Brain microvascular endothelial cell (primary cell): ENCODE results near the gene AFF3.

ENCODE experiments used
- DNase-seq: peaks from one replicate; pipeline ENCODE4 v3.0.0-alpha.2; 2020
- H3K27ac ChIP-seq: fragments of 250-450 bp; sonication (Bioruptor Pico); 2 replicates; pipeline ENCODE4 v1.5.1; 2020; ENCODE audit warnings: mild to moderate bottlenecking, moderate library complexity
- H3K27me3 ChIP-seq: fragments of 250-450 bp; sonication (Bioruptor Pico); replicated peaks from 2 replicates; pipeline ENCODE4 v1.5.1; 2020; ENCODE audit warnings: mild to moderate bottlenecking
- H3K36me3 ChIP-seq: fragments of 250-450 bp; sonication (Bioruptor Pico); replicated peaks from 2 replicates; pipeline ENCODE4 v1.5.1; 2020; ENCODE audit warnings: mild to moderate bottlenecking
- H3K4me3 ChIP-seq: 2 replicates; pipeline ENCODE4 v1.5.1; 2011; ENCODE audit warnings: low read depth, mild to moderate bottlenecking, control low read depth, low read length, moderate library complexity
- in situ Hi-C: cut with HindIII; loops from 2 replicates; pipeline ENCODE4 v1.10.0; 2017; ENCODE audit warnings: low sequenced_read_pairs, low pct_ligation_motif_present
- TF ChIP-seq, protein P1 (sequence below): IDR thresholded peaks from 2 replicates; pipeline ENCODE4 v1.5.1; 2011; ENCODE audit warnings: low read depth, mild to moderate bottlenecking, moderate library complexity, low read length, control low read depth, inconsistent platforms; ENCODE audit errors: missing control alignments

The AFF3 gene

GRCh38 chr2:100137318-100137717 is 5.1 kb downstream of the AFF3 start:
- in situ Hi-C loops, result no loop called here
- no peak for DNase-seq
- TF ChIP-seq, protein P1, sequence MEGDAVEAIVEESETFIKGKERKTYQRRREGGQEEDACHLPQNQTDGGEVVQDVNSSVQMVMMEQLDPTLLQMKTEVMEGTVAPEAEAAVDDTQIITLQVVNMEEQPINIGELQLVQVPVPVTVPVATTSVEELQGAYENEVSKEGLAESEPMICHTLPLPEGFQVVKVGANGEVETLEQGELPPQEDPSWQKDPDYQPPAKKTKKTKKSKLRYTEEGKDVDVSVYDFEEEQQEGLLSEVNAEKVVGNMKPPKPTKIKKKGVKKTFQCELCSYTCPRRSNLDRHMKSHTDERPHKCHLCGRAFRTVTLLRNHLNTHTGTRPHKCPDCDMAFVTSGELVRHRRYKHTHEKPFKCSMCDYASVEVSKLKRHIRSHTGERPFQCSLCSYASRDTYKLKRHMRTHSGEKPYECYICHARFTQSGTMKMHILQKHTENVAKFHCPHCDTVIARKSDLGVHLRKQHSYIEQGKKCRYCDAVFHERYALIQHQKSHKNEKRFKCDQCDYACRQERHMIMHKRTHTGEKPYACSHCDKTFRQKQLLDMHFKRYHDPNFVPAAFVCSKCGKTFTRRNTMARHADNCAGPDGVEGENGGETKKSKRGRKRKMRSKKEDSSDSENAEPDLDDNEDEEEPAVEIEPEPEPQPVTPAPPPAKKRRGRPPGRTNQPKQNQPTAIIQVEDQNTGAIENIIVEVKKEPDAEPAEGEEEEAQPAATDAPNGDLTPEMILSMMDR, result no peak
- Histone ChIP-seq H3K4me3 (no peak overlapping the region), H3K27ac (no peak overlapping the region), H3K27me3 (no peaks in the 10 kb centered on the region), H3K36me3 (no peaks in the 10 kb centered on the region)

GRCh38 chr2:100136310-100136709 is 6.1 kb downstream of the AFF3 start:
- no peak for DNase-seq
- Histone ChIP-seq H3K27me3 (no peaks in the 10 kb centered on the region), H3K36me3 (no peaks in the 10 kb centered on the region), H3K4me3 (no peak overlapping the region), H3K27ac (no peak overlapping the region)
- TF ChIP-seq, protein P1, result no peak
- in situ Hi-C loops, result no loop called here

GRCh38 chr2:100135415-100135814 is 7.0 kb downstream of the AFF3 start:
- no peak for DNase-seq
- Histone ChIP-seq H3K27ac (no peak overlapping the region), H3K27me3 (no peaks in the 10 kb centered on the region), H3K36me3 (no peaks in the 10 kb centered on the region), H3K4me3 (no peak overlapping the region)
- TF ChIP-seq, protein P1, result no peak
- in situ Hi-C loops, result no loop called here

DNA sequence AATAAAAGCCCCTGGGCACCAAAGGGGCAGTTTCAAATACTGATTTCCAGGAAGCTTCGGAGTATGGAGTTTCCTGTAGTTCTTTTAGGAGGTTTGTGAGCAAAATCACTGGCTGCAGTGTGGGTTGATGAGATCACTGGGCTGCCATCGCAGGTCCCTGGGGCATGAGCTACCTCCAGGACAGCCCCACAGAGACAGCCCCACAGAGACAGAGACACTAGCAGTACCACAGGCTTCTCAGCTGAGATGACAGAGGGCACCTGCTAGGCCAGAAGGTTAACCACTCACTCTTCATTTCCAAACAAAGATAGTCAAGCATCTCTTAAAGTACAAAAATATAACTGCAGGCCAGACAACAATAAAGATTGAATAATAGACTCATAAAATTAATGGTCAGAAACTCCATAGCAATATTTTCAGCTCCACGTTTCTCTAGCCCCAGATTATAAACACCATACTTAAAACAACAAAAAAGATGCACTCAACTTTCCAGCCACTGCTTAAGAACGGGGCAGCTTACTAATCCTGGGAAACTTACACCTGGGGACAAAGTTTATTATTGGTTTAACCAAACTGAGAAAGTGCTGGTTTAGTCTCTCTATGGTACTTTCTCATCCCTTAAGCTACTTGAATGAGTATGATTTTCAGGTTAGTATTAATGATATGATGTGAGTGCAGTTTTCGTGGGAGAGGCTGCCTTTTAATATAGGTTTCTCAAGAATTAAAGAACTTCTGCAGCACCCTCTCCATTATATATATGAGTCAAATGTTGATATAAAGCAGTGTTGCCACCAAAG is 11.6 kb downstream of the AFF3 start:
- TF ChIP-seq, protein P1, result no peak
- in situ Hi-C loops, result no loop called here
- no peaks in the 10 kb centered on the region for H3K36me3 ChIP-seq
- no peak overlapping the region for H3K27ac ChIP-seq
- H3K4me3 ChIP-seq, result no peak overlapping the region
- DNase-seq, result no peak
- H3K27me3 ChIP-seq, result no peaks in the 10 kb centered on the region

- in situ Hi-C loops, result no loop called here
- TF ChIP-seq, protein P1, result no peak
- Histone ChIP-seq H3K27ac (no peak overlapping the region), H3K27me3 (no peaks in the 10 kb centered on the region), H3K36me3 (no peaks in the 10 kb centered on the region), H3K4me3 (no peak overlapping the region)
- DNase-seq, result no peak
Observed at GRCh38 chr2:100126897-100127401, 15.4 kb downstream of the AFF3 start.
